Stimulated activated CD4-positive, alpha-beta T cell treated with anti-CD3 and anti-CD28 coated beads, Interleukin-4, amount 100 ng/mL, for 1 hour (primary cell): ENCODE results near the gene ROCK2.

Experiments used
- DNase-seq: peaks from one replicate; pipeline ENCODE4 v3.0.0-alpha.2; 2020

ROCK2 gene

DNA sequence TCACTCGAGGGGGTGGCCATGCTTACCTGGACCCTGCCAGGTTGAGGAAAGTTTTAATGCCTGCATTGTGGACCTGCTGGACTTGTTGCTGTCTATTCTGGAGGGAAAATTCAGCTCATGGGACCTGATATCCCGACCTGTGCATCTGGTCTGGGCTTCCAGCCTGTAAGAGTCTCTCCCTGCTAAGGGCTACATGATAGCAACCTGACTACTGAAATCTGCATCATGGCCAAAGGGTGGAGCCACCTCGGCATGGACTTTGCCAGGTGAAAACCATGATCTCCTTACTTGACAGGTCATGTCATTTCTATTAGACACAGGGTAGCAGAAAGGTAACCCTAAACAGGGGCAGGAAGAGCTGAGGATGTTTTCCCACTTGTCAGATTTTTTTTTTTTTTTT is 202.1 kb downstream of the ROCK2 start:
- DNase-seq, result no peak

DNA sequence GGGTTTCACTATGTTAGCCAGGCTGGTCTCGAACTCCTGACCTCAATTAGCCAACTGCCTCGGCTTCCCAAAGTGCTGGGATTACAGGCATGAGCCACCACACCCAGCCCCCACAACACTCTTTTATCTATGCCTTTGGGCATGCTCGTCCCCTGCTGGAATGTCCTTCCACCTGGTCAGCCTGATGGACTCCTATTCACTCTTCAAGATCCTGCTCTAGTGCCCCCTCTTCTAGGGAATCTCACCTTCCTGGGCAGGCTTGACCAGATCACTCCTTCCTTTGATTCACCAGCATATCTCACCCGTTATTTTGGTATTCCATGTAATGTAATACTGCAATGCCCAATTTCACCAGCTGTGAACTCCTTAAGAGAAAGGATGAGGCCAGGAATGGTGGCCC is 203.1 kb downstream of the ROCK2 start:
- DNase-seq, result no peak

DNA sequence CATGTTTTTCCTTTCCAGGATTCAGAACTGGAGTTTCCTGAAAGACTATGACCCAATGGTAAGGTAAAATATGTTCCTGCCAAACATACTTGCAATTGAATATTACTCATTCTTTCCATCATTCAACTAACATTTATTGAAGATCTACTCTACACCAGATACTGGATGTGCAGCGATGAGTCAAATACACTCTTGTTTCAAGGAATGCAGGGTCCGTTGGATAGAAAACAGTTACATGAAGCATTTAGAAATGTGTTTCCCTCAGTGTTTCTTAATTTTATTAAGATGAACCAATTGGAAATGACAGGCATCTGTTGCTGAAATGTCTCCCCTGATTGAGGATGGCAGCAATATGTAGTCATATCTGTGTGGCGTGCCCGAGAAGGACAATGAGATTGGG is 203.9 kb downstream of the ROCK2 start:
- no peak for DNase-seq

DNA sequence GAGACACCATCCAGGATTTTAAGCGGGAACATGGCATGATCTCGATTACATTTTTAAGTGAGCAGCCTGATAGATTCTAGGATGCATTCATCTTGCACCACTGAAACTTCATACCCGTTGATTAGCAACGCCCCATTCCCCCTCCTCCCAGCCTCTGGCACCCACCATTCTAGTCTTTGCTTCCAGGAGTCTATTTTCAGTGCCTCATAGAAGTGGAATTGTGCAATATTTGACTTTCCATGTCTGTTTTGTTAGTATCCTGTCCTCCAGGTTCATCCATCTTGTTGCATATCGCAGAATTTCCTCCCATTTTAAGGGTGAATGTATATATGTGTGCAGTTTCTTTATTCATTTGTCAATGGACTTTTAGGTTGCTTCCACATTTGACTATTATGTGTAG is 210.1 kb downstream of the ROCK2 start:
- no peak for DNase-seq

DNA sequence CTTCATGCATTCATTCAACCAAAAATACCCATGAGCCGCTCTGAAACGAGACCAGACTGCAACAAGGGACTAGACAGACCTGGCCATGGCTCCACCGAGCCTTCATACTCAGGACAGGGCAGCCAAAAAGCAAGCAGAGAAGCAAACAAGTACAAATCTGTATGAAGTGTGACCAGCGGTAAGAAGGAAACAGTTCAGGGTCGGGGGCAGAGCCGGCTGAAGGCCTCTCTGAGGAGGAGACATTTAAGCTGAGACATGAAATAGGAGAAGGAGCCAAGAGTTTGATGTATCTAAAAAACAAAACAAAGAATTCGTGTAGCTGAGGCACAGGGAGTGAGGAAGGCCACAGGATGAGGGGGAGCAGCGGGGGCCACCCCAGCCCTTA is 210.5 kb downstream of the ROCK2 start:
- DNase-seq, result no peak

DNA sequence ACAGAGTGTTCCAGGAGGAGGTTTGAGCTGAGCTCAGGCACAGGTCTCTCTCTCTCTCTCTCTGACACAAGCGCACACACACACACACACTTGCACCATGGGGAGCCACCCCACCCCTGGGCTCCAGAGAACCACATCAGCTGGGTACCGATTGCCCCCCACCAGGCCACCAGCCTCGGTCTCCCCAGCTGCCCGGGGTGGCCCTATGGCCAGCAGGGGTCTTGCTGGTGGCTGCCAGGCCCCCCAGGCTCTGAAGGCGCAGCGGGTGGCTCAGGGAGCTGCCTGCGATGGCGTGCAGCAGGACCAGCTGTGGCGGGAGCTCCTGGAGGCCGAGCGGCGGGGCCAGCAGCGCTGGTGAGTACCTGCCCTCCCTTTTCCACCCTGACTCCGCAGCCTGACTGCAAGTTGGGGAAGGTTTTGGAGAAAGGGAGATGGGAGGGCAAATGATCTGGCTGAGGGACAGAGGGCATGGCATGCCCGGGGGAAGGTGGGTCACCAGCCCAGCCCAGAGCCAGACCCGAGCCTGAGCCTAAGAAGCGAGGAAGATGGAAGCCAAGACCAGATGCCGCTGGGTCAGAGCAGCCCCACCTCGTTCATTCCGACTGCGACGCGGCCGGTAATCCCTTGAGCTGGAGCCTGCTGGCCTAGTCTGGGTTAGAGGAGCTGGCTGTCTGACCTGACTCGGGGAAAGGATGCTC is 211.0 kb downstream of the ROCK2 start:
- DNase-seq, result no peak

DNA sequence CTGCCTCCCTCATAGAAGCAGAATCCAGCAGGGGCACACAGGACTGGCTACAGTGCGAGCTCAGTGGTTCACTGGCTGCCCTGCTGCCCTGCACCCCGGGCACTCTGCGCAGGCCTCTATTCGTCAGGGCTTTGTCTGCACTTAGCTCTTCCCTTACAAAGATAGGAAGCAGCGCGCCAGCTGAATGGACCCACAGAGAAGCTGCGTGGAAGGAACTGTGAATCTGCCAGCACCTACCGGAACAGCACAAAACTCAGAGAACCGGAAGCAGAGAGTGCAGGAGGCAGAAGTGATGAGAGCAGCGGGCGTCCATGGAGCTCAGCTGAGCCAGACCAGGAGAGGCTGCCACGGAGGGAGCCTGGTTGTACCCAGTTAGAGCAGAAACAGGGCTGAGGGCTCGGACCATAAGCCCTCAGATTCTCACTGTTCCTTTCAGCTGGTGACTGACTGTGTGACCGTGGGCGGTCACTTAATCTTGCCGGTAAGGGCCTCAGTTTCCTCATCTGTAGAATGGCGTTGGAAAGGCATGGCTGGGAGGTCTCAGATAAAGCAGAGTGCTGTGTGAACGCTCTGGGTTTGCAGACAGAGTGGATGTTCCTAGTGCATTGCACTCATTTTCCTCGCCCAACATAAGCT is 212.3 kb downstream of the ROCK2 start:
- DNase-seq, result no peak

DNA sequence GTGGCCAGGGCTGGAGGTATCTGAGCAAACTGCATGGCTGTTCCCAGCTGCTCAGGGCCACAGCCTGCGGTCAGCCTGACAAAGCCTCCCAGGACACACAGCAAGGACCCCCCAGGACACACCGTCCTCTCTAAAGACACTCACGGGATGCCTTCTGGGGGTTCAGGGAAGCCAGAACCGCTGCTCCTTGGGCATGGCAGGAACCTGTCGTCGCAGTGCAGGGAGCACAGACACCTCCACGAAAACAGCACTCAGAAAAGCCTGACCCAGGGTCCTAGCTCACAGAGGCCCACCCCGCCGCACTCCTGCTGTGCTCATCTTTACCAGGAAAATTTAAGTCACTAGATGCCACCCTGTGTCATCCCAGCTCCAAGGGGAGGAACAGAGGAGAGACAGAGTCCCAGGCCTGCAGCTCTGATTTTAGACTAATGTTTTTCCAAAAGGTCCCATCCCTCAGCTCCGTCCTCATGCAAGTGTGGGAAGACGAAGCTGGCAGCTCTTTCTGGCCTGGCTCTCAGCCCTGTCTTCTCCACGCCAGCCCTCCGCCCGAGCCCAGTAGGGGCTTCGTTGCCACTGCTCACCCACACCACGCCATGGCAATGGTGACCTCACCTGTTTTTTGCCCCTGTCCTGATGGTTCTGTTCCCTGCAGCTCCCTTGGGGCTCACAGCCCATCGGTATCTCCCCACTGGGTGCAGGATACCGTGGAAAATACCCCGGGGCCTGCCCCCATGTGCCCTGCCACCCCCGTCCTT is 213.1 kb downstream of the ROCK2 start:
- DNase-seq, result no peak
